ENCODE data around the gene SLC17A9.

SLC17A9 gene

DNA sequence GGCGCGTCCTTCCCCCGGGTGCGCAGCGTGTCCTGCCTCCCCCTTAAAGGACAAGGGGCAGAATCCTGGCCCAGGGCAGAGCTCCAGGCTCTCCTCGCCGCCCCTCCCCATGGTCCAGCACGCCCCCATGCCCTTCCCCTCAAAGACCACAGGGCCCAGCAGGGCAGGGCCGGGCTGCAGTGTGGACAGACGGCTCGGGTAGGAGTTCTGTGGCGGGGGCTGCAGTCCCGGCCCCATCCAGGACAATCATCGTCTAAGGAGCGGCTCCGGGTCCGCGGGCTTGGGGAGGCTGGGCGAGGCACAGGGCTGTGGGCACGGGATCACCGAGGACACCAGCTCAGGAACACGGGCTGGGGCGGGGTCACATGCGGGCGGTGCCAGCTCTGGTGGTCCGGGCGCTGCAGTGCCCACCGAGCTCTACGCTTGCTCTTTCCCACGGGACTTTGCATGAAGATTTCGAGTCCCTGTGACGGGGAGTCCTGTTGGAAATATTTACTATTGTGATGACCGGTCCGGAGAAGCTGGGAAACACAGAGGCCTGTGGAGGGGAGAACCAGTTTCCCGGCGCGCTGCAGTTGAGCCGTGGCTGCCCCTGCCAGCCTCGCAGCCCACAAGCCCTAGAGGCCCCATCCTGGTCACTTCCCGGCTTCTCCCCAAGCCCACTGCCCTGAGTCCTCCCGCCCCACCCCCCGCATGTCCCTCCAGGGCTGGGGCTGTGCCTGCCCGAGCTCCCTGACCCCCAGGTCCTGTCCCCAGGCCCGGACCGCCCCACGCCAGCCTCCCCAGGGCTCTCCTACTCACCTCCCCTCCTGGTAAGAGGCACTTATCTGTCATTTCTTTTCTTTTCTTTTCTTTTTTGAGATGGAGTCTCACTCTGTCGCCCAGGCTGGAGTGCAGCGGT is 20.6 kb downstream of the SLC17A9 start:
- no peak for ATAC-seq
- Mint-ChIP-seq H3K4me3 (no peak overlapping the region), H3K27me3 (peaks cover 53% of the 10 kb centered on the region), H3K4me1 (peaks cover 28% of the 10 kb centered on the region), H3K27ac (peak overlapping the region; percentile 27), H3K9me3 (no peaks in the 10 kb centered on the region), H3K36me3 (no peaks in the 10 kb centered on the region)

DNA sequence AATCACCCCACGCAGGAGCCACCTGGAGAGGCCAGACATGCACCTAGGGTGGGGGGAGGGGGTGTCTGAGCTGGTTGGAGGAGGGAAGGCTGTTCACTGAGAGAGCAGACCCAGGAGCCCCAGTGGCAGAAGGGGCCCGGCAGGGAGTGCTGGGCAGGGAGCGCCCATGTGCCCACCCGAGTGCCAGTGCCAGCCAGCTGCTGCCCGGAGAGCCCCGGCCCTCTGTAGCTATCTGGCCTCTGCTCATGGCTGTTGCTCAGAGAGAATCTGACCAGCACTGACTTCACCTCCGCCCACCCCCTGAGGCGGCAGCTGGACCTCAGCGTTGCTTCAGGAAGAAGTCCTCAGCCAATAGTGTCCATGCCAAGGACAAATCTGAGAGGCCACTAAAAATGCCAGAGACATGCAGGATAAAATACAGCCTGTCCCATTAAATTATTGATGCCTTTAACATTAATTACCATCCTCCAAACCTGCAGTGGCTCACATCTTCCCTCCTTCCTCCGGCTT is 22.8 kb downstream of the SLC17A9 start:
- ATAC-seq = no peak
- Mint-ChIP-seq H3K27ac (no peak overlapping the region), H3K9me3 (no peaks in the 10 kb centered on the region), H3K27me3 (peaks cover 71% of the 10 kb centered on the region), H3K4me3 (no peak overlapping the region), H3K4me1 (peaks cover 42% of the 10 kb centered on the region), H3K36me3 (no peaks in the 10 kb centered on the region)

DNA sequence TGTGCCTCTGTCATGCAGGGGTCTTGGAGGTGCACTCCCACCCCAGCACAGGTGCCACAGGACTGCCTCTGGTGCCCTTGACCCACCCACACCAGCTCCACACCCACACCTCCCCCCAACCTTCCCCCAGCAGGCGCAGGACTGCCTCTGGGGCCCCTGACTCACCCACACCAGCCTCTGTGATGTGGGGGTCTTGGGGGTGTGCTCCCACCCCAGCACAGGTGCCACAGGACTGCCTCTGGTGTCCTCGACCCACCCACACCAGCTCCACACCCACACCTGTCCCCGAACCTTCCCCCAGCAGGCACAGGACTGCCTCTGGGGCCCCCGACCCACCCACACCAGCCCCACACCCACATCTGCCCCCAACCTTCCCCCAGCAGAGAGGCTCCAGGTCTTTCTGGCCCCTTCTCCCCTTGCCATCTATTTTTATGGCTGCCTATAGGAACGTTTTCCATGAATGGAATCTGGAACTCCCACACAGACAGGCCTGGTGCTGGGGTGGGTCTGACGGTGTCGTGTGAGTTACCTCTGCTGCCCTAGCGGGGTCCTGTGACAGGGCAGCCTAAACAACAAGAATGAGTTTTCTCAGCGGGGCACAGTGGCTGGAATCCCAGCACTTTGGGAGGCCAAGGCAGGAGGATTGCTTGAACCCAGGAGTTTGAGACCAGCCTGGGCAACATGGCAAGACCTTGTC is 23.5 kb downstream of the SLC17A9 start:
- peaks cover 48% of the 10 kb centered on the region for H3K4me1 Mint-ChIP-seq
- H3K27me3 Mint-ChIP-seq = peaks cover 76% of the 10 kb centered on the region
- H3K27ac Mint-ChIP-seq = no peak overlapping the region
- no peak overlapping the region for H3K4me3 Mint-ChIP-seq
- no peaks in the 10 kb centered on the region for H3K9me3 Mint-ChIP-seq
- H3K36me3 Mint-ChIP-seq = no peaks in the 10 kb centered on the region
- ATAC-seq = no peak

DNA sequence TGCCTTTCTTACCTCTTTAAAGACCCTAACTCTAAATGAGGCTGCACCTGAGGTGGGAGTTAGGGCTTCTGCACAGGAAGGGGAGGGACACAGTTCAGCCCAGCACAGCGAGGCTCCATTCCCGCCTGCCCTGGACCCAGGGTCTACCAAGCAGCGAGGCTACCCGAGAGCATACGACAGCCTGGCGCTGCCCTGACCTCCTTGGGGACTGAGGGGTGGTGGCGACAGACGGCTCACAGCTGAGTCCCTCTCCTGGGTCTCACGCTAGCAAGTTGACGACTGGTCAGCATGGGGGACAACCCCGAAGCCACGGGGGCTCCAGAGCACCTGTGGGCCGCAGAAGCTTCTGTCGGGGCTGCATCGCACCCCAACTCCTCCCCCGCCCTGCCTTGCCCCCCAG is 24.4 kb downstream of the SLC17A9 start:
- peak overlapping the region; percentile 91 for H3K27ac Mint-ChIP-seq
- no peaks in the 10 kb centered on the region for H3K36me3 Mint-ChIP-seq
- H3K9me3 Mint-ChIP-seq = no peaks in the 10 kb centered on the region
- no peak for ATAC-seq
- H3K4me1 Mint-ChIP-seq = peaks cover 50% of the 10 kb centered on the region
- peaks cover 76% of the 10 kb centered on the region for H3K27me3 Mint-ChIP-seq
- H3K4me3 Mint-ChIP-seq = no peak overlapping the region

DNA sequence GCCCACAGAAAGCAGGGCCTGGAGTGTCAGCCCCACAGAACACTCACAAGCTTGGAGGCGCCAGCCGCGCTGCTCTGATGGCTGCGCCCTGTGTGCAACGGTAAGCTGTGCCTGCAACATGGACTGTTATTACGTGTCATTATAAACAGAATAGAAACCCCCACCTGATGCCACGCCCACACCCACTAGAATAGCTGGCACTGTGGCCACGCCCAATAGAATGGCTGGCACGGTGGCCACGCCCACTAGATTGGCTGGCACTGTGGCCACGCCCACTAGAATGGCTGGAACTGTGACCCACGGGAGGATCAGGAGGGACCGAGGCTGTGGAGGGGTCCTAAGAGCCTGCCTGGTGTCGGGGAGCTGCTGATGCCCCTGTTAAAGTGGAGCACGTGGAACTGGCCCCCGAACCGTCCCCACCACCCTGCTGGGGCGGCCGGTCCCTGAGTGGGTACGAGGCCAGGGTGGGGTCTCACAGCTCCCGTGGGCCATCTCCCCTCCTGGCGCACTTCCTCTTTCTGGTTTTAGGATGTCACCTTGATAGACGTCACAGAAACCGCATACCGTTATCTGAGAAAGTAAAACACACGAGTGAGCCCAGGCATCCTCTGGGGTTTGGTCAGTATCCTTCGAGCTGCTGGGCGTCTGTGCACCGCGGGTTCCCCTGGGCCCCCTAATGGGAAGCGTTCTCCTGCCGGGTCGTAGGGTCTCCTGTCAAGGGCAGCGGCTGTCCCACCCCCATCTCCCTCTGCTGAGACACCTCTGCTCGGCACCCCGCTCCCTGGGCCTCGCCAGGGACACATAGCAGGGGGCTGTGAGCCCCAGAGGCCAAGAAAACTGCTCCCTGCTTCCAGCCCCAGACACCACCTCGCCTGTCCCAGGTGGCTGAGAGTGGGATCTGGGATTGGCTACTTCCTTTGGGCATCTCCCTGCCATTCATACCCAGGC is 25.4 kb downstream of the SLC17A9 start:
- peak overlapping the region; percentile 71 for H3K4me3 Mint-ChIP-seq
- ATAC-seq = peak; percentile 87
- peaks cover 76% of the 10 kb centered on the region for H3K27me3 Mint-ChIP-seq
- no peaks in the 10 kb centered on the region for H3K36me3 Mint-ChIP-seq
- peaks cover 48% of the 10 kb centered on the region for H3K4me1 Mint-ChIP-seq
- peak overlapping the region; percentile 91 for H3K27ac Mint-ChIP-seq
- no peaks in the 10 kb centered on the region for H3K9me3 Mint-ChIP-seq

DNA sequence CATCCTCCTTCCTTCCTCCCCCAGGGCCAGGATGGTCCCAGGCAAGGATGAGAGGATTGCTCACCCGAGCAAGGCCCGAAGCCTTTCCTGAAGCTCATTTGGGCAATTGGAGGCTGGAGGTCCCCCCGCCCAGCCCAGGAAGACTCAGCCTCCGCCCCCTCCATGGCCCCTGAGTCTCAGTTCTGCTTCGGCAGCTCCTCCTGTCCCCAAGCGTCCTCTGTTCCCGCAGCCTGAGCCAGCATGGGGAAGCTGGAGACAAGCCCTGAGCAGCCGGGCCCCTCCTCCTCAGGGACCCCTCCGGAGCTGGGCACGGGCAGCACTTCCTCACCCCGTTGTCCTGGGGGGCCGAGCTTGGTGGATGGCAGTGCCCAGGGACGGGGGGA is 26.0 kb downstream of the SLC17A9 start:
- no peaks in the 10 kb centered on the region for H3K9me3 Mint-ChIP-seq
- peaks cover 78% of the 10 kb centered on the region for H3K27me3 Mint-ChIP-seq
- H3K4me1 Mint-ChIP-seq = peaks cover 48% of the 10 kb centered on the region
- peak overlapping the region; percentile 91 for H3K27ac Mint-ChIP-seq
- H3K4me3 Mint-ChIP-seq = peak overlapping the region; percentile 71
- no peaks in the 10 kb centered on the region for H3K36me3 Mint-ChIP-seq
- ATAC-seq = peak; percentile 31

DNA sequence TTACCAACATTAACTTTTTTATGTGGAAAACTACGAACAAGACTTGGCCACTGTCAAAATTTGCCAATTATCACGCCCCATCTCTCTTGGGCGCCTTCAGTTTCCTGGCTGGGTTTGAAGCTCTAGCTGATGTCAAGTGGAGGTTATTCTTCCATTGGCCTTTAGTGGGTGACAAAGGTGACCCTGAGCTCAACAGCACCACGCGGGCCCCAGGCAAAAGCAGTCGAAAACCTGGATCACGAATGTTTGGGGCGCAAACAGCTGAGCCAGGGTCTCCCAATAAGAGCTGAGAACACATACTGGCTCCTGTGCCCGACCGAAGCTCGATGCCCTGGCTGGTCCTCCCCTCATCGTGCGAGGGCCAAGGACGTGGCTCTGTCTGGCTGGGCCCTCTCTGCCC is 26.8 kb downstream of the SLC17A9 start:
- H3K4me3 Mint-ChIP-seq = no peak overlapping the region
- H3K27ac Mint-ChIP-seq = no peak overlapping the region
- no peak for ATAC-seq
- H3K9me3 Mint-ChIP-seq = no peaks in the 10 kb centered on the region
- peaks cover 78% of the 10 kb centered on the region for H3K27me3 Mint-ChIP-seq
- peaks cover 48% of the 10 kb centered on the region for H3K4me1 Mint-ChIP-seq
- no peaks in the 10 kb centered on the region for H3K36me3 Mint-ChIP-seq

DNA sequence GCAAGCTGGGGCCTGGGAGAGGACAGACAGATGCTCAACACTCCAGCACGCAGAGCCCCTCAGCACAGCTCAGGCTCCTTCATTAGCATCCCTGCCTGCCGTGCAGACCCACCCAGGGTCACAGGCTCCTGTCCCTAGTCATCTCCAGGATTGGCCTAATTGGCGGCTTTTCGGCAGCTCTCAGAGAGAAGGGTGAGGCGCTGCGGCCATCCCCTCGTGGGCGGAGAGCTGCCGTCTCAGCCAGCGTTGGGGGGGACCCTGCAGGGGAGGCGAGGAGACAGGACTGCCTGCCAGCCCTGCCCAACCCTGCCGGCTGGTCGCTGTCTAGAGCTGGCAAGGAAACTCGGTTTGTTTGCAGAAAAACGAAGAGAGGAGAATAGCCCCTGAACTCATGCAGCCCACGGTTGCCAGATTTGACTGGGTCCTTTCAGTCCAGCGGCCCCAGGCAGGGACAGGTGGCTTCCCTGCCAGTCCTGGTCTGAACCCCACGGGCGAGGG is 27.4 kb downstream of the SLC17A9 start:
- Mint-ChIP-seq H3K4me3 (no peak overlapping the region), H3K9me3 (no peaks in the 10 kb centered on the region), H3K4me1 (peaks cover 48% of the 10 kb centered on the region), H3K27me3 (peaks cover 78% of the 10 kb centered on the region), H3K27ac (no peak overlapping the region), H3K36me3 (no peaks in the 10 kb centered on the region)
- ATAC-seq = no peak

DNA sequence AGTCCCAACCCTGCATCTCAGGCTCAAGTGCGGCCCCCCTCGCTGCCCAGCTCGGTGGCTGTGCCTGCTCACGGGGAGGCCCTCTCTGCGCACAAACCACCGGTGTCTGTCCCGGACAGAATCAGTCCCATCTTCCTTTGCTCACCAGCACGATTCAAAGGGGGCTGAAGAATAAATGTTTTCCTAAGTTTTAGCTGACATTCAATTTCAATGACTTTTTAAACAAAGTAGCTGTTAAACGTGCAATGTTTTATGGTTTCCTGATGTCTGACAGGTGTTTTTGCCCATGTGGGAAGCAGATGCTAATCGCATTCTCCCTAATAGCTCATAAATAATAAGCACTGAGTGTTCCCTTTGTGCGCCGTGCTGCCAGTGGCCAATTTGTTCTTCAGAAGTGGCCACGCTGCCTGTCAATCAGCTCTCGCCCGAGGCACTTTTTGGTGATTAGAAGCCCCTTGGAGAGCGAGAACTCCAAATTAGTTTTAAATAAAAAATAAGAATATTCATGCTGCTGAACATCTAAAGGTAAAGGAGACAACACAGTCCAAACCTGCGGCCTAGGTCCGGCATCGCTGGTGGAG is 28.0 kb downstream of the SLC17A9 start:
- H3K9me3 Mint-ChIP-seq = no peaks in the 10 kb centered on the region
- peaks cover 48% of the 10 kb centered on the region for H3K4me1 Mint-ChIP-seq
- no peak for ATAC-seq
- H3K27me3 Mint-ChIP-seq = peaks cover 82% of the 10 kb centered on the region
- H3K27ac Mint-ChIP-seq = no peak overlapping the region
- H3K36me3 Mint-ChIP-seq = no peaks in the 10 kb centered on the region
- no peak overlapping the region for H3K4me3 Mint-ChIP-seq

DNA sequence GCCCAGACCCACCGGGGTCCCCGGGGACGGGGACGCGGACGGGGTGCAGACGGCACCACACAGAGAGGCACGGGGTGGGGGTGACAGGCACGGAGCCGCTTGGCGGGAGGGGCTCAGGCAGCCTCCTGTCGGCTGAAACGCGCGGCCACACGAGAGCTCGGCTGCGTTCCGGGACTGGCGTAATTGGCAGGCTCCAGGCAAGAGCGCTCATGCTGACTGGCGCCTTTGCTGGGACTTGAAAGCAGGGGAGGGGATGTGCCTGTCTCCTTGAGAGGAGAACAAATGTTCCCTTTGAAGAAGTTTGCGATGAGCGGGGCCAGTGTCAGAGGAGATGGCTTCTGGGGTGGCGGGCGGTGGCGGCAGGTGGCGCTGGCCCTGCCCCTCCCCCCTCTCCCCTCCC is 28.5 kb downstream of the SLC17A9 start:
- no peaks in the 10 kb centered on the region for H3K9me3 Mint-ChIP-seq
- H3K4me1 Mint-ChIP-seq = peaks cover 51% of the 10 kb centered on the region
- ATAC-seq = no peak
- H3K27me3 Mint-ChIP-seq = peaks cover 82% of the 10 kb centered on the region
- H3K4me3 Mint-ChIP-seq = no peak overlapping the region
- no peaks in the 10 kb centered on the region for H3K36me3 Mint-ChIP-seq
- peak overlapping the region; percentile 26 for H3K27ac Mint-ChIP-seq

DNA sequence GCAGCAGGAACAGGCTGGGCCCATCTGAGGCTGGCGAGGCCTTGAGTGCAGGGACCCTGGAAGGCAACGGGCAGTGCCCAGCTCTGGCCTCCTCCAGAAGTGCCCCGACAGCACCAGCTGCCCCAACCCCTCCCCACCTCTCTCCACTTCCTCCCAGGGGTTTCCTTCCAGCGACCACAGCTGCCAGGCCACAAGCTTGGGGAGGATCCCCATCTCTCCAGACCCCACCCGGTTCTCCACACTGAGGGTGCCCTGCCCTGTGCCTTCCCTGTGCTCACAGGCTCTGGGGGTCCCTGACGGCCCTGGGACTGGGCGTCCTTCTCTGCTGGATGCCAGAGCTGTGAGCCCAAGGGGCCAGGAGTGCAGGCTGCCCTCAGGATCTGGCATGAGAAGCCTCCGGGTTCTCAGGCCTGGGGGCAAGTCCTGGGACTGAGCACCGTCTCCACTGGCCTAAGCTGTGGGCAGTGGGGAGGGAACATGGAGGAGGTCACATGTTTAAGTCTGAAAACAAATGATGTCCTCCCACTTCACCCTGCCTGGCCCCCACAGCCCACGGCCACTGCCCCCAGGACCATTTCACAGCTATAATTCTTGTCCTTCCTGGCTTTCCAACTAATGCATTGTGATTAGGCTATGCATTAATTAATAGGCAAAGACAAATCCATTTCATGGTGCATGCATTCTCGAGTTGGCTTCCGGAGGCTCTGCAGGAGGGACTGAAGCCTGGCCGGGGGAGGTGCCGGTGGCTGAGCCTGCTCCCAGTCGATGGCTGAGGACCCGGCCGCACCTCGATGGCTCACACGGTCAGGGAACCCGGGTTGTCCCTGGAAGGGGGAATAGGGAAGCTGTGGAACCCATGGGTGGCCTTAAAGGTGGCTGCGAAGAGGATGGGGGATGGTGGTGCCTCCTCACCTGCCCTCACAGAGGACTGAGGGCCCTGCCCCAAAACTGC is 29.9 kb downstream of the SLC17A9 start:
- Mint-ChIP-seq H3K27ac (no peak overlapping the region), H3K27me3 (peaks cover 88% of the 10 kb centered on the region), H3K4me3 (no peak overlapping the region), H3K4me1 (peaks cover 50% of the 10 kb centered on the region), H3K9me3 (no peaks in the 10 kb centered on the region), H3K36me3 (no peaks in the 10 kb centered on the region)
- ATAC-seq = no peak

DNA sequence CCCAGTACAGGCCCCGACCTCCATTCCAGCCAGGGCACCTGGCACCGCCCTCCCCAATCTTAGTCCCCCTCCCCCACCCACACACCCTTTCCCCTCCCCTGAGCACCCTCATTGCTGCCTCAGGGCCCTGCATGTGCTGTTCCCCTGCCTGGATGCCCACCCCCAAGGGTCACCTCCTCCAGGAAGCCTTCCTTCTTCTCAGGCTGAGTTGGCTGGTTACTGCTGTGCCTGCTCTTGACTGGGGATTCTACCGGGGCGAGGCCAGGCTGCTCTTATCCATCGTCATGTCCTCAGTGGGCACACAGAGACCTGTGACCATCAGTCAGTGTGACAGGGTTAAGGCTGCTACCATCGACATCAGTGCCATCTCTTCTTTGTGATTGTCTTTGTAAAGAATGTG is 30.7 kb downstream of the SLC17A9 start:
- no peaks in the 10 kb centered on the region for H3K36me3 Mint-ChIP-seq
- peaks cover 42% of the 10 kb centered on the region for H3K4me1 Mint-ChIP-seq
- H3K9me3 Mint-ChIP-seq = no peaks in the 10 kb centered on the region
- H3K27me3 Mint-ChIP-seq = peaks cover 95% of the 10 kb centered on the region
- ATAC-seq = no peak
- H3K27ac Mint-ChIP-seq = no peak overlapping the region
- no peak overlapping the region for H3K4me3 Mint-ChIP-seq

DNA sequence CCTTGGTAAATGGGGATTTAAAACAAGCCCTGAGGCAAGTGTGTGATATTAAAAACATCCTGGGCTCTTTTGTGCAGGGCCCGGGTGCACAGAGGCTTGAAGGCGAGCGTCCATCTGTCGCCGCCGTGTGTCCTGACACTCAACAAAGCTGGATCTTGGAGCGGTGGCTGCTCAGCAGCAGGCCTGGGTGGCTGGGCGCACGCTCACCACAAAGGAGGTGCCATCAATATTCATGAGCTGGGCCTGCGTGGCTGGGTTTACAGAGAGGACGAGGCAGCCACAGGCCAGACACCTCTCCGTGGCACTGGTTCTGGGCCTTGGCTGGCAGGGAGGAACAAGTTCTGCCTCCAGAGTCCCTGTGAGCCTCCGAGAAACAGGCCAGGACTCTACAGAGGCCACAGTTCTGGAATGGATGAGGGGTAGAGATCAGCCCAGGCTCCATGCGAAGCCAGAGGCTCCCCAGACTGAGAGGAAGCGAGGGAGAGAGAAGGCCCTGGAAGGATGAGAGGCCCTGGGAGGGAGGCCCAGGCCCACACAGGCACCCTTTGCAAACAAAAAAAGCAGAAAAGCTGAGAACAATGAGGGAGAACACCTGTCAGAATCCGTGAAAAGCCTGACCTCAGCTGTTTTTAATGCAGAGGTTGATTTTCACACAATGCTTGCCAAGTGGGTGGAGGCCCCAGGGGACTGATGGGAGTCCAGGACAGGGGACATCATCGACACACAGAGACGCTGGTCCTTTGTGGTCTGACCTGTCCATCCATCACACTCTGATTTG is 32.3 kb downstream of the SLC17A9 start:
- no peak for ATAC-seq
- Mint-ChIP-seq H3K4me3 (no peak overlapping the region), H3K4me1 (peaks cover 33% of the 10 kb centered on the region), H3K27me3 (peaks cover 86% of the 10 kb centered on the region), H3K36me3 (no peaks in the 10 kb centered on the region), H3K9me3 (no peaks in the 10 kb centered on the region), H3K27ac (peak overlapping the region; percentile 12)

All from stimulated activated memory B cell treated with anti-CD40 and anti-IgM and Interleukin-4, amounts not matched to agents 10 μg/mL and 1 μg/mL and 100 μg/mL, for 72 hours (primary cell).